Fibroblast of villous mesenchyme (primary cell): ENCODE measurements around the gene DNAJB1. TPM values are rescaled to one million over a fixed set of nuclear protein-coding genes. Genes with fewer than 3 reads are reported as not detected.
"Not testable (repeated sequence)": the region's sequence is repeated elsewhere in the genome, so short reads cannot be mapped to it uniquely, and the experiment has no call there.

Source experiments
- DNase-seq: peaks from one replicate; pipeline ENCODE4 v3.0.0-alpha.2; 2010; ENCODE audit warnings: low read depth
- H3K4me3 ChIP-seq: 2 replicates; pipeline ENCODE4 v1.5.1; 2011; ENCODE audit warnings: low read depth, mild to moderate bottlenecking, low read length
- total RNA-seq: library from RNA; depleted of rRNA; stranded (reverse); fragments of >200 nt; gene quantifications from 2 replicates; pipeline ENCODE4 v1.2.3, GENCODE V29; 2012
- TF ChIP-seq, protein P1 (sequence below): IDR thresholded peaks from 2 replicates; pipeline ENCODE4 v1.5.1; 2012; ENCODE audit warnings: low read depth, mild to moderate bottlenecking, low read length; ENCODE audit not compliant: insufficient read depth

DNAJB1 gene
- total RNA-seq, 1 donor = 99.3 TPM

GRCh38 chr19:14544047-14544446, 25.9 kb upstream of the DNAJB1 start:
- no peak for DNase-seq
- H3K4me3 ChIP-seq = no peak overlapping the region
- TF ChIP-seq, protein P1, sequence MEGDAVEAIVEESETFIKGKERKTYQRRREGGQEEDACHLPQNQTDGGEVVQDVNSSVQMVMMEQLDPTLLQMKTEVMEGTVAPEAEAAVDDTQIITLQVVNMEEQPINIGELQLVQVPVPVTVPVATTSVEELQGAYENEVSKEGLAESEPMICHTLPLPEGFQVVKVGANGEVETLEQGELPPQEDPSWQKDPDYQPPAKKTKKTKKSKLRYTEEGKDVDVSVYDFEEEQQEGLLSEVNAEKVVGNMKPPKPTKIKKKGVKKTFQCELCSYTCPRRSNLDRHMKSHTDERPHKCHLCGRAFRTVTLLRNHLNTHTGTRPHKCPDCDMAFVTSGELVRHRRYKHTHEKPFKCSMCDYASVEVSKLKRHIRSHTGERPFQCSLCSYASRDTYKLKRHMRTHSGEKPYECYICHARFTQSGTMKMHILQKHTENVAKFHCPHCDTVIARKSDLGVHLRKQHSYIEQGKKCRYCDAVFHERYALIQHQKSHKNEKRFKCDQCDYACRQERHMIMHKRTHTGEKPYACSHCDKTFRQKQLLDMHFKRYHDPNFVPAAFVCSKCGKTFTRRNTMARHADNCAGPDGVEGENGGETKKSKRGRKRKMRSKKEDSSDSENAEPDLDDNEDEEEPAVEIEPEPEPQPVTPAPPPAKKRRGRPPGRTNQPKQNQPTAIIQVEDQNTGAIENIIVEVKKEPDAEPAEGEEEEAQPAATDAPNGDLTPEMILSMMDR = no peak

GRCh38 chr19:14542711-14543328, 24.6 kb upstream of the DNAJB1 start:
- DNase-seq = peak; percentile 77
- no peak overlapping the region for H3K4me3 ChIP-seq
- TF ChIP-seq, protein P1 = no peak

- H3K4me3 ChIP-seq, DNase-seq: not testable (repeated sequence)
Observed at GRCh38 chr19:14541979-14542378, 23.8 kb upstream of the DNAJB1 start.

- DNase-seq = no peak
- H3K4me3 ChIP-seq = no peak overlapping the region
- TF ChIP-seq, protein P1 = no peak
Observed at GRCh38 chr19:14540741-14541525, 22.7 kb upstream of the DNAJB1 start.

GRCh38 chr19:14536926-14537692, 18.9 kb upstream of the DNAJB1 start:
- TF ChIP-seq, protein P1 = no peak
- DNase-seq = peak; percentile 95
- peak overlapping the region; percentile 59 for H3K4me3 ChIP-seq

DNA sequence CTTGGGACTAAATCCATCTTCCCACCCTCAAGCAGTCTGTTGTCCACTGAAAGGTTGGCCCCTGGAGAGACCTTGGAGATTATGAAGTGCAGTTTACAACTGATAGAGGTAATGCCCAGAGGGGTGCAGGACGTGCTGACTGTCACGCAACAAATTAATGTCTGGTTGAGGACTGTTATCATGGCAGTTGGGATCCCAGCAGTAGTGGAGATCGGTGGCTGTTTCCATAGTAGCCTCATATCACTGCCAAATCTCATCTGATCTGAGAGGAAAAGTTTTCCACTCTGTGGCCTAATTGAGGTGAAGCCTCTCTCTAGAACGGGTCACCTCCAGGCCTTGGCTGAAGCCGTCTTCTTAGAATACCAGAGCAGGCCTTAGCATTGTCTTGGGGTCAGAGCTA, 15.3 kb upstream of the DNAJB1 start:
- TF ChIP-seq, protein P1 = no peak
- DNase-seq = no peak
- no peak overlapping the region for H3K4me3 ChIP-seq

DNA sequence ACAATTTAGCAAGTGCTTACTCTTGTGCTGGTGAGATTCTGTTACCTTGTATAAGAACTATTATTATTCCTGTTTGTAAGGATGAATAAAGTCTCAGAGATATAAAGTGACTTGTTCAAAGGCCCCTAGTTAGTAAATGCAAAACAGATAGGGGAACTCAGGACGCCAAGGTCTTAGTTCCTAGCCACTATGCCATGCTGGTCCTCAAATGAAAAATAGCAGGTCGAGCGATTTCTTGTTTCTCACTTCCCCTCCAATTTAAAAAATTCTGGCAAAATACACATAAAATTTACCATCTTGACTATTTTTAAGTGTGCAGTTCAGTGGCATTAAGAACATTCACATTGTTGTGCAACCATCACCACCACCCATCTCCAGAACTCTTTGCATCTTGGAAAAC, 12.3 kb upstream of the DNAJB1 start:
- DNase-seq = no peak
- peak overlapping the region; percentile 80 for H3K4me3 ChIP-seq
- TF ChIP-seq, protein P1 = no peak
